Activated CD4-positive, CD25-positive, alpha-beta regulatory T cell treated with anti-CD3 and anti-CD28 coated beads, Interleukin-2, amount 50 U/mL, for 72 hours (primary cell): Measurements from ENCODE around the gene GALNT17.
"Not testable (repeated sequence)": the region's sequence is repeated elsewhere in the genome, so short reads cannot be mapped to it uniquely, and the experiment has no call there.

ENCODE experiments used
- DNase-seq: peaks from one replicate; pipeline ENCODE4 v3.0.0; 2021

GALNT17 gene

DNA sequence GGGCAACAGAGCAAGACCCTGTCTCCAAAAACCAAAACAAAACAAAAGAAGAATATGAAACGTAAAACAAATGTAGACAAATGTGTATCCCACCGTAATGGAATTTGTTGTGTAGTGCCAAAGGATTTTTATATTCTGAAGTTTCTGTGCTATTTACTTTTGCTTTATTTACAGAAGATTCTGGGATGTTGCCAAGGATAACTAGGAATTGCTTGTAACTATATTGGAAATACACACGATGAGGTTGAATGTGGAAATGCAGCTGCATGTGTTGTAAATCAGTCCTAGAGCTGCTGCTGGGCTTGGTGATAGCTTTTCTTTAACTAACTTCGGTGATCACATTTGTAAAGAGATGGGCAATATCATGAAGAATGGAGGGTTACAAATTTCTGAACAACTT lies 39.5 kb downstream of the GALNT17 start:
- no peak for DNase-seq

DNA sequence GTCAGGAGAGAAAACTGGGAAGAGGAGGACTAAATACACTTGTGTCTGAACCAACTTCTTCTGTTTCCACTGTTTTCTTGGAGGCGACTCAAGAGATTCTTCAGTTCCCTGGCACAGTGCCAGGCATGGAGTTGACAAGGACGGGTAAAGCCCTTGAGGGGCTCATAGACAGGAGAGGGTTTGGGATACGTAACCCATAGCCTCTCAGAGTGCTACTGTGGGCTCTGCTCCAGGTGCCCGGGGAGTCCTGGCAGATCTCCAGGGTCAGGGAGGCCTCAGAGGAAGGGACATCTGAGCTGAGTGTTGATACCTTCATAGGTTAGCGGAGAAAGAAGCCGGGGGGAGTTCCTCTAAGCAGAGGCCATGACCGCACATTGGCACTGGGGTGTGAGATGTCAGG lies 42.0 kb downstream of the GALNT17 start:
- no peak for DNase-seq

DNA sequence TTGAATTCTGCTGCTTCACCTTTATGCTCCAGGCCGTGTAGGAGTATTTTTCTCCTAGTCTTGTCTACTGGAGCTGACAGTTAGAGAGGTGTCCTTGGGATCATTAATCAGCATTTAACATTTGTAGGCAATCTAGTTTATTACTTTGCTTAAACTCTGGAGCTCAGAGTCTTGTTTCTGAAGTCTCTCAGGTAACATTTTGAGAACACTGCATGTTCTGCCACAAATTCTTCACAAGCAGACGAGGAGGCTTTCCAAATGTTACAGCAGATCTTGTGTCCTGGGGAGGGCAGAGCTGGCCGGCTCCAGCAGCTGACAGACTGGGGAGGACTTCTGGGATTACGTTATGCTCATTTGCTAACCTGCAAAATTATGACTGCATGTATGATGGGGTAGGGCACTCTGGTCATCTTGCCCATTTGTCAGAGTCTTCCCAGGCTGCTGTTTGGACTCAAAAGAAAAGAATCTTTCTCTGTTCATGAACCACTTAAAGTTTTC lies 50.5 kb downstream of the GALNT17 start:
- no peak for DNase-seq

DNA sequence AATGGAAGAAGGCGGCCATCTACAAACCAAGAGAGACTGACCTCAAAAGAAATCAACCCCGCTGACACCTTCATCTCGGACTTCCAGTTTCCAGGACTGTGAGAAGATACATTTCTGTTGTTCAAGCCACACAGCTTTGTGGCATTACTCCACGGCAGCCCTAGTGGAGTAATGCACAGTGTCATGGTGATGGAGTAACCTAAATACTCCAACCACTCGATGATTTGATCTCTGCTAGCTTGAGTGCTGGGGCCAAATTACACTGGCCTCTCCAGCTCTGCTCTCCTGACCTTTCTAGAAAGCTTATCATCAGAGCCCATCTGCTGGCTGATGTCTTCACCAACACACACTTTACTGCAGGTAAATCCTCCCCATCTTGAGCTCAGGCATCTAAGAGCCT lies 52.2 kb downstream of the GALNT17 start:
- no peak for DNase-seq

DNA sequence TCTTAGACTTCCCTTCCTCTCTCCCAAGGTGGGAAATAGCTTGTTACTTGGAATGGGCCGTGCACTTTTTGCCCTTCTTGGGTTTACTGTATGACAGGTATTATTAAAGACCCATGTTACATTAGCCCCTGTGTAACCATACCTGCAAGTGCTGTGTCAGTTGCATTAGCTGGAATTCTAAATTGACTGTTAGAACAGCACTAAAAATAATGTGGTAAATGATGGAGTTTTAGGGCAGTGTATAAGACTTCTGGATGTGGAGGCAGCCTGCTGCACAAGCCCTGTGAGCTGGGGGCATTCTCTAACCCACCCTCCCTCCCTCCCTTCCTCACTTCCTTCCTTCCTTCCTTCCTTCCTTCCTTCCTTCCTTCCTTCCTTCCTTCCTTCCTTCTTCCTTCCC lies 52.7 kb downstream of the GALNT17 start:
- no peak for DNase-seq

DNA sequence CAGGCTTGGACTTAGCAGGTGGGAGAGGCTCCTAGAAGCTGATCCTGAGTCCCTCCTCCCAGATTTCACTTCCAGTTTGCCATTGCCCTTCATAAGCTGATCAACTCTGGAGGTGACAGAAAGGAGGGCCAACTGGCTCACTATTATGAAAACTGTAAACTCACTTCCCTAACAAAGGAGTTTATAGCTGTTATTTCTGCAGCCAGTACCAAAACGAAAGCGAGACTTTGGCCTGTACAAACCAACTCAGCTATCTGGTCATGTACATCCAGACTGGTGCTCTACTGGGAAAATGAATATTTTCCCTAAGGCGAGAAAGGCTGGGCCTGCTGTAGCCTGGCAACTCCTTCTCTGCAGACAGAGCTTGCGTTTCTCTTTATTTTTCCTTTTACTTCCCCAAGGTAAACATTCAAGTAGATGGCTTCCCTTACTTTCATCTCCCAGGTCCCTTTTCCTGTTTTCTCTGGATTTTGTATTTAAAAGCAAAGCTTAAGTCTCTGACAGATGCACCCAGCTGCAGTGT lies 54.7 kb downstream of the GALNT17 start:
- no peak for DNase-seq

DNA sequence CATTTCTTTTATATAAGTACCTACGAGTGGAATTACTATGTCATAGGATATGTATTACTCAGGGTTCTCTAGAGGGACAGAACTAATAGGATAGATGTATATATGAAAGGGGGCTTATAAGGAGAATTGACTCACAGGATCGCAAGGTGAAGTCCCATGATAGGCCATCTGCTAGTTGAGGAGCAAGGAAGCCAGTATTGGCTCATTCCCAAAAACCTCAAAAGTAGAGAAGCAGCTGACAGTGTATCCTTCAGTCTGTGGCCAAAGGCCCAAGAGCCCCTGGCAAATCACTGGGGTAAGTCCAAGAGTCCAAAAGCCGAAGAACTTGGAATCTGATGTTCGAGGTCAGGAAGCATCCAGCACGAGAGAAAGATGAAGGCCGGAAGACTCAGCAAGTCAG lies 59.8 kb downstream of the GALNT17 start:
- no peak for DNase-seq

DNA sequence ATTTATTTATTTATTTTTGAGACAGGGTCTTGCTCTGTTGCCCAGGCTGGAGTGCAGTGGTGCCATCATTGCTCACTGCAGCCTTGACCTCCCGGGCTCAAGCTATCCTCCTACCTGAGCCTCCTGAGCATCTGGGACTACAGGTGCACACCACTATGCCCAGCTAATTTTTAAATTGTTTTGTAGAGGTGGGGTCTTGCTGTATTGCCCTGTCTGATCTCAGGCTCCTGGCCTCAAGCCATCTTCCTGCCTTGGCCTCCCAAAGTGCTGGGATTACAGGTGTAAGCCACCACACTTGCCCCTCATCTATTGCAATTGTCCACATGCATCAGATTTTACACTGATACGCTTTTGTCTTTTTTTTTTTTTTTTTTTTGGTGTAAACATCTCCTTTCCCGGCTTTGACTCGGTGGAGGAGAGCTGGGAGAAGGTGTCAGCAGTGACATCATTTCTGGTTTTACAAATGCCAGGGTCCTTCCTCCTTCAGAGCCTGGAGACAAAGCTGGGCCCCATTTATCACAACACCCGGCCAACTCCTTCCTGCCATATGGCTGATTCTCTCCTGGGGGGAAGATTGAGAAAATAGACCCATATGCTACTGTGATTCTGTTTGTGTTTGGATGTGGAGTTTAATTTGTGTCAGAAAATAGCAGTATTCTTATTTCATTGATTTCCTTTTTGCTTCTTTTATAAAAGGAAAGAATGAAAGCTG lies 61.3 kb downstream of the GALNT17 start:
- DNase-seq: no peak

DNA sequence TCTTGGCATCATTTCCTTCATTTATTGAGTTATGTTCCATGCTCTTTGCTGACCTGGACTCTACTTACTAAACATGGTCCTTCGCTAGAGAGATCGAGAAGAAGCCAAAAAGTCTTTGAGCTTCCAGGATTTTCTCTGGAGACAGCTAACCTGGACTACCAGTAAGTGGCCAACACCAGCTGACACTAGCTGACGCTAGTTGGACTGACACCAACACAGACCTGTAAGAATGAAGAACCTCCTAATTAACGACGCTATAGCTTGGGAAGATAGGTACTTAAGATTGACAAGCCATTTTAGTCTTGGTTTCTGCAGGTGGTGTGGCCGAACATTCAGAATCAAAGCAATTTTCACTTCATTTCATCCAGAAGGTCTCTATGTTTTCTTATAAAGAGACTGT lies 66.4 kb downstream of the GALNT17 start:
- DNase-seq: no peak

DNA sequence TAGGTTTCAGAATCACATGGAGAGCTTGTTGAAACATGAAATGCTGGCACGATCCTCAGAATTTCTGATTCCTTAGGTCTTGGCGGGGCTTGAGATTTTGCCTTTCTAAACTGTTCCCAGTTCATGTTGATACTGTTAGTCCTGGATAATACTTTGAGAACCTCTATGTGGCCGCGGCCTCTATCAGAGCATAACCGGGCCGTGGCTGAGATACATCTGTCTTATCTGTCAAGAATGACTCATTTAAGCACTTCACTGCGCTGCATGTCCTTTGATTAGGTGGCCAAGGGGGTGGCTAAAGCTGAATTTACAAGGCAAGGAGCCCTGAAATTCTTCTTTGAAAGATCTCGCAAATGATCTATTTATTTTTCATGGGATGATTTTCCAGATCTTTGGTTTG lies 66.9 kb downstream of the GALNT17 start:
- no peak for DNase-seq

DNA sequence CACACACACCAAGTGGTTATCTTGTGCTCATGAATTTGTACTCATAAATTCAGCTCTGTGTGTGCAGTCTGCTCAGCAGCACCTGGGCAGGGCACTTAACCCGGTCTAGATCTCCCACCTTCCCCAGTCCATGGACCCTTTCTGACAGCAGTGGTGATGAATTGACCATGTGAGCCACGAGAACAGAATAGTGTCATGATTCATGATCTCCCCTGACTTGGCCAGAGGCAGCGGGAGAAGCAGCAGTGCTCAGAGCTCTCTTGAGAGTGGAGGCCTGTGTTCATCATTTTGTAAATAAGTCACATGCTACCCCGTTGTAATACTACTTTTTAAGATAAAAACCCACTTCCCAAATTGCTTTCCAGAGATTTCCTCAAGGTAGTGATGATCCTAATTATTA lies 74.2 kb downstream of the GALNT17 start:
- DNase-seq: no peak

DNA sequence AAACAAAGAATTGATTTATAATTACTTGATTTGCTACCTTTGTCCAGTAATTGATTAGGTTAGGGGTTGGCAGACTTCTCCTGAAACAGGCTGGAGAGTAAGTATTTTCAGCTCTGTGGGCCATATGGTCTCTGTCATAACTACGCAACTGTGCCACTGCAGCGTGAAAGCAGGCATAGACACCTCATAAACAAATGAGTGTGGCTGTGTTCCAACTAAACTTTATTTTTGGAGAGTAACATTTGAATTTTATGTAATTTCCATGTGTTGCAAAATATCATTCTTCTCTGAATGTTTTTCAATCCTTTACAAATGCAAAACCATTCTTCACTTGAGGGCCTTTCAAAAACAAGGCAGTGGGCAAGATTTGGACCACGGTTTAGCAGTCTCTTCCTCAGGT lies 76.9 kb downstream of the GALNT17 start:
- DNase-seq: no peak

DNA sequence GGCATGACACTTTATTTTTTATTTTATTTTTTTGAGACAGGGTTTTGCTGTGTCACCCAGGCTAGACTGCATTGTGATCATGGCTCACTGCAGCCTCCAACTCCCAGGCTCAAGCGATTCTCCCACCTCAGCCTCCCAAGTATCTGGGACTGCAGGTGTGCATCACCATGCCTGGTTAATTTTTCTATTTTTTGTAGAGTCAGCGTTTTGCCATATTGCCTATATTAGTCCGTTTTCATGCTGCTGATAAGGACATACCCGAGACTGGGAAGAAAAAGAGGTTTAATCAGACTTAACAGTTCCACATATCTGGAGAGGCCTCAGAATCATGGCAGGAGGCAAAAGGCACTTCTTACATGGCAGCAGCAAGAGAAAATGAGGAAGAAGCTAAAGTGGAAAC lies 77.5 kb downstream of the GALNT17 start:
- not testable (repeated sequence) for DNase-seq

DNA sequence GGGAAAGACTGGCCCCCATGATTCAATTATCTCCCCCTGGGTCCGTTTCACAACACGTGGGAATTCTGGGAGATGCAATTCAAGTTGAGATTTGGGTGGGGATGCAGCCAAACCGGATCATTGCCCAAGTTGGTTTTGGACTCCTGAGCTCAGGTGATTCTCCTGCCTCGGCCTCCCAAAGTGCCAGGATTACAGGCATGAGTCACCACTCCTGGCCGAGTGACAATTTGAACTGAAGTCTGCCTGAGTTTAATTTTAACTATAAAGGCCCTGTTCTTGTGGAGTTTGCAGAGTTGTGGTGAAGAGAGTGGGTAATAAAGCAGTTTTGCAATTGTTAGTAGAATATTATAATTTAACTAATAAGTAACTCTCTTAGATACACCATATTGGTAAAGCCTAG lies 78.3 kb downstream of the GALNT17 start:
- DNase-seq: no peak

DNA sequence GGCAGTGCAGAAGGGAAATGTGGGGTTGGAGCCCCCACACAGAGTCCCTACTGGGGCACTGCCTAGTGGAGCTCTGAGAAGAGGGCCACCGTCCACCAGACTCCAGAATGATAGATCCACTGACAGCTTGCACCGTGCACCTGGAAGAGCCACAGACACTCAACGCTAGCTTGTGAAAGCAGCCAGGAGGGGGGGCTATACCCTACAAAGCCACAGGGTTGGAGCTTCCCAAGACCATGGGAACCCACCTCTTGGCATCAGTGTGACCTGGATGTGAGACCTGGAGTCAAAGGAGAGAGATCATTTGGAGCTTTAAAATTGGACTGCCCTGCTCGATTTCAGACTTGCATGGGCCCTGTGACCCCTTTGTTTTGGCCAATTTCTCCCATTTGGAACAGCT lies 80.5 kb downstream of the GALNT17 start:
- DNase-seq: not testable (repeated sequence)

DNA sequence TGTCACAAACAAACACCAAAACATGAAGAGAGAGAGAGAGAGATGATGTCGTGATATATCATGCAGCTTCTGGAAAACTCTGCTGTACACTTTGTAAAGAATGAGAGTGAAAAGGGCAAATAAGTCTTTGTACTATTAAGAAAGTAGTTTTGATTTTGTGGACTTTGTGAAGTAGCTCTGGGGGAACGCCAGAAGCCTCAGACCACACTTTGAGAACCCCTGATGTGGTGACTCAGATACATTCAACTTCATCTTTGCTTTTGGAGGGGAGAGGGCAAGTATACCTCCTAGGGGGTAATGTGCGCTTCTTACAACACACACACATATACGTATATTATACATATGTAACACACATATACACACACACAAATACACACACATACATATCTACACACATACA lies 84.3 kb downstream of the GALNT17 start:
- no peak for DNase-seq

DNA sequence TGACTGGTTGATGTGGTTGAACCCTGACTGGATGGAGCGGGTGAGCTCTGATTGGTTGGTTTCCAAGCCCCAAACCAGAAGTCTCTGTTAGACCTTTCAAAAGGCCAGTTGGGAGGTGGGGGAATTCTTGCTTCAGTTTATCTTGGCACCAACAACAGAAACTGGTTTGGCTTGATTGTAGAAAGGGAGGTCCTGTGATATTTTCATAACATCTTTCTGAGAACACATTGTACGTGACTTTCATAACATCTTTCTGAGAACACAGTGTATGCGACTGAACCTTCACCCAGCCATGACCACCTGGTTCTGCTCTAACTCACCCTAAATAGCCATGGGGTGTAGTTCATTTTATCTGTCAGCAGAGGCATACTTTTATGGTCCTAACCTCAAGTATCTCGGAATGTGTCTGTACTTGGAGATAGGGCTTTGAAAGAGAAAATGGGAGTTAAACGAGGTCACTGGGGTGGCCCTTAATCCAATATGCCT lies 88.3 kb downstream of the GALNT17 start:
- no peak for DNase-seq

DNA sequence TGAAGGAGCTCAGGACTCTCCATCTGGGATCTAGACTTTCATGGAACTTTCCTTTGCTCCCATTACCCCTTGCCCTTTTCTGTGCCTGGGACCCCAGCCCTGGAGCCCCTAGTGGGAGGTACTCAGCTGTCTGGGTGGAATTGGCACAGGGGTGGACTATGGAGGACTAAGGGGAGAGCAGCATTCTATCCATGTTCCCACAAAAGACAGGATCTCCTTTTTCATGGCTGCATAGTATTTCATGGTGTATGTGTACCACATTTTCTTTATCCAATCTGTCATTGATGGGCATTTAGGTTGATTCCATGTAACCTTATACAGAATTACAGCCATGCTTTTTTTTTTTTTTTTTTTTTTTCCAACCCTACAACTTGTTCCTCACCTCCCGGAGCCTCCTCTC lies 89.1 kb downstream of the GALNT17 start:
- no peak for DNase-seq

DNA sequence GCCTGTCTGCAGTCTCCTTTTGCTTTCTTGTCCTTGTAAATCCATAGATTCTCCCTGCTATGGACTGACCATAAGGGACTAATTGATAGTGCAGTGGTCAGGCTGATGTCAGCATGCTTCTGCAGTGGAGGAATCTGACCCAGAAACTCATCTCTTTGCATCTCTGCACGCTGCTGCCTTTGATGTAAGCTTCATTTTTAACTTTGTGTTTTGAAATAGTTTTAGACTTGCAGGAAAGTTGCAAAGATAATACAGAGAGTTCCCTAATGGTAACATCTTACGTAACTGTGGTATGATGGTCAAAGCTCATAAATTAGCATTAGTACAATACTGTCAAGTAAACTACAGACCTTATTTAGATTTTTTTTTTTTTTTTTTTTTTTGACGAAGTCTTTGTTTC lies 89.6 kb downstream of the GALNT17 start:
- no peak for DNase-seq

DNA sequence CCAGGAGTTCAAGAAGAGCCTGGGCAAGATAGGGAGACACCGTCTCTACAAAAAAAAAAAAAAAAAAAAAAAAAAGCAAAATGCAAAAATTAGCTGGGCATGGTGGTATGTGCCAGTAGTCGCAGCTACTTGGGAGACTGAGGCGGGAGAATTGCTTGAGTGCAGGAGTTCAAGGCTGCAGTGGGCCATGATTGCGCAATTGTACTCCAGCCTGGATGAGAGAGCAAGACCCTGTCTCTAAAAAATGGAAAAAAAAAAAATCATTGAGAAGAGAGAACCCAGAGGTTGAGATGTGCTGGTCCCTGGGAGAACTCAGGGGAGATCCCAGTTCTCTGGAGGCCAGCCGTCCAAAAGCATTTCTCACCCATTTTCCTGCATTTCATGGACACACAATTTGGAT lies 95.2 kb downstream of the GALNT17 start:
- no peak for DNase-seq

DNA sequence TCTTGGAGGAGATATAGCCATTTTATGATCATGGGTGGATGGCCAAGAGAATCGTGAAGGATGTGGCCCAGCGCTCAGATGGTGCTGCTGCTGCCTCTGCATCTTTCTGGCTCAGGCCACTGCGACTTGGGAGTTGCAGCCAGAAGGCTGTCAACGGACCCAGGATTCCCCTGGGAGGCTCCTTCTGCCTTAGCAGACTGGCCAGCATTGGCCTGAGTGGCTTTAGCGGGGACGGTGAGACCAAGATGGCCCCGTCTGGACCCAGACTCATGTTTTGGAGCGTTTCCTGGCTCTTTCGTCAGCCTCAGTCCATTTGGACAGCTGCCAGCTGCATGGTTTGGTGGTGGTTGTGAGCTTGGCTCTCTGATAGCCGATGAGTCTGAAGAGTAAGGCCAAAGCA lies 97.2 kb downstream of the GALNT17 start:
- no peak for DNase-seq

DNA sequence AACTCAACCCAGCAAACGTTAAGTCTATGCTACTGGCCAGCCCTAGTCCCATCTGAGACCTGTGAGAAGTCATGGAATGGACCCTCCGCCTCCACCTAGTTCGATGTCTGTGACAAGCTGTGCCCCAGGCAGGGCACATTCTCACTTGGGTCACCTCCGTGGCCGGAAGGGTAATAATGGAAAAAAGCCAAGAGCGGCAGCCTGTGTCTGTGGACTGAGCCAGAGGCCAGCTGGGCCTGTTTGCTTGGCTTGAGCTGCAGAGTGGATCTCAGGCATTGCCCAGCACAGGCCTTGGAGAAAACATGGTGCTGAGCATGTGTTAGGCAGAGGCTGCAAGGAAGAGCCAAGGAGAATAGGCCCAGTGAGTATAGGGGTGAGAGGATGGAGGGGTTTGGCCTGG lies 97.8 kb downstream of the GALNT17 start:
- DNase-seq: no peak

DNA sequence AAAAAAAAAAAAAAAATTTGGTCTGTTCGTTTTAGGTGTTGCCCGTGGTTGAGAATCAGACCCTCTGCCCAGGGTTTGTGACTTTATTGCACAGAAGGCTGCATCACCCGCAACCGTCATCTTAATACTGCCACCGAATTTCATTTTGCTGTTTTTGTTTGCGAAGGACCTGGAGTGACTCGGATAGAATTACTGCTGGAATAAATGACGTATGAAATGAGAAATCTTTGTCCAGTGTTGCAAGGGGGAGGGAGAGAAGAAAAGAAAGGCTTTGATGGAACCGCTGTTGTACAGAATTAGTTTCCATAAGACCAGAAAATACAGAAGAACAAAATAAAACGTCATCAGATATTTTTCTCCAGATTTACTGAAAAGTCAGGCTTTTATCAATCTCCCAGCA lies 103.3 kb downstream of the GALNT17 start:
- DNase-seq: no peak

DNA sequence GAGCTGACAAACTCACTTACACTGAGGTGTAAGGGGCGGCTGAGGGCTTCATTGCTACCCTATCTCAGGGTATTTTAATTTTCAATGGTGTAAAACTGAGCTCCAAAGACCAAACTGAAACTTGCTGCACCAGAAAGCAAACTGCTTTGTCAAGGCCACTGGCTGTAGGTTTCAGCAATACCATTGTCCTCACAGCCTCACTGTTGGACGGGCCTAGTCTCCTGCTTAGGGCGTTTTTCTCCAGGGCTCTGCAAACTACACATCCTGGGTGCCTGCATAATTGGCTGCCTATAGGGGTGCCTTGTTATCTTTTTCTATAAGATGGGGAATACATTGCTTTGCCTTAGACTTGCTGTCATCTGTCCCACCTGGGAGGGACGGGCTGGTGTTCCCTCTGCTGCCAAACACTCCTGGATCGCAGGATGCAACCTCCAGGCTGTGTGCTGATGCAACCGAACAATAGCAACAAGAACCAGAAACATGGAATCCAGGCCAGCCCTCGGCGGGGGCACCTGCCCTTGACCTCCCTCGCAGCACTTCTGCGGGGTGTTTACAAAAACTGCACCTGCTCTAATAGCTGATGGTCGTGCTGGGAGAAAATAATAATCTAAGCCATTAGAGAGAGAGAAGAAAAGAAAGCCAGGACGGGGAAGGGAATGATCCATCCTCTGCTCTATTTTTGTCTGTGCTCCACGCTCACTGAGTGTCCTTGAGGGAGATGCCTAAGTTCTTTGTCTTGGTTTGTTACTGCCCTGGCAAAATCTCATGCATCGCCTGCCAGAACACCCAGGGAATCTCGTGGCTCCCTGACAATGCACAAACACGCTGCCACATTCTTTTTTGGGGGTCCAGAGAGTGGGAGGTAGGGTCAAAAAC lies 104.5 kb downstream of the GALNT17 start:
- DNase-seq: no peak
